Islet of Langerhans (tissue), 1 donor: ENCODE data around the gene GBX2.

Experiments used
- FAIRE-seq: peaks from one replicate; lab custom pipeline; 2011; peaks lifted over from hg19 to GRCh38; lab: Jason Lieb, UNC

GBX2 gene

GRCh38 chr2:236168110-236169080 is at the start of gene GBX2:
TSS of gene GBX2 (minus strand) at chr2:236168386. CDS start at chr2:236167971, 415 bp downstream.
- FAIRE-seq, result no peak

GRCh38 chr2:236217926-236218325 is 49.7 kb upstream of the GBX2 start:
- no peak for FAIRE-seq

- no peak for FAIRE-seq
Observed at GRCh38 chr2:236216711-236217110, 48.5 kb upstream of the GBX2 start.

- FAIRE-seq, result no peak
Observed at GRCh38 chr2:236215761-236216333, 47.7 kb upstream of the GBX2 start.

GRCh38 chr2:236215196-236215595 is 47.0 kb upstream of the GBX2 start:
- no peak for FAIRE-seq

GRCh38 chr2:236214376-236214995 is 46.3 kb upstream of the GBX2 start:
- no peak for FAIRE-seq

- no peak for FAIRE-seq
Observed at GRCh38 chr2:236211296-236211695, 43.1 kb upstream of the GBX2 start.

GRCh38 chr2:236210536-236210935 is 42.4 kb upstream of the GBX2 start:
- FAIRE-seq, result no peak

- no peak for FAIRE-seq
Observed at GRCh38 chr2:236209996-236210395, 41.8 kb upstream of the GBX2 start.

GRCh38 chr2:236209535-236209934 is 41.3 kb upstream of the GBX2 start:
- FAIRE-seq, result no peak

- FAIRE-seq, result no peak
Observed at GRCh38 chr2:236208019-236208926, 40.1 kb upstream of the GBX2 start.

- no peak for FAIRE-seq
Observed at GRCh38 chr2:236207472-236207871, 39.3 kb upstream of the GBX2 start.

GRCh38 chr2:236205867-236206645 is 37.9 kb upstream of the GBX2 start:
- FAIRE-seq, result no peak

GRCh38 chr2:236204953-236205352 is 36.8 kb upstream of the GBX2 start:
- FAIRE-seq, result no peak

GRCh38 chr2:236200378-236200777 is 32.2 kb upstream of the GBX2 start:
- no peak for FAIRE-seq

- no peak for FAIRE-seq
Observed at GRCh38 chr2:236196366-236196765, 28.2 kb upstream of the GBX2 start.

- FAIRE-seq, result no peak
Observed at GRCh38 chr2:236195726-236196125, 27.5 kb upstream of the GBX2 start.

GRCh38 chr2:236194786-236195185 is 26.6 kb upstream of the GBX2 start:
- no peak for FAIRE-seq

GRCh38 chr2:236193026-236193425 is 24.8 kb upstream of the GBX2 start:
- FAIRE-seq, result no peak

GRCh38 chr2:236190674-236191073 is 22.5 kb upstream of the GBX2 start:
- FAIRE-seq, result no peak

GRCh38 chr2:236184701-236185100 is 16.5 kb upstream of the GBX2 start:
- FAIRE-seq, result no peak
